ENCODE data around the gene AMIGO1.

The AMIGO1 gene

DNA sequence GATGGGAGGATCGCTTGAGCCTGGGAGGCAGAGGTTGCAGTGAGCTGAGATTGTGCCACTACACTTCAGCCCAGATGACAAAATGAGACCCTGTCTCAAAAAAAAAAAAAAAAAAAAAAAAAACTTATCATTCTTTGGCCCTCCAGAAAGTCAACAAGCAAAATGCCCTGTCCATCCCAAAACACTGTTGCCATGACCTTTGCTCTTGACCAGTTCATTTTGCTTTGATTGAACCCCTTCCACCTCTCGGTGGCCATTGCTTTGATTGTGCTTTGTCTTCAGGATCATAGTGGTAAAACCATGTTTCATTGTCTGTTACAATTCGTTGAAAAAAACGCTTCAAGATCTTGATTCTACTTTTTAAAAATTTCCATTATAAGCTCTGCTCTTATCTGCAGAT, 51.7 kb downstream of the AMIGO1 start:
- DNase-seq (ENCODE audit: low read depth in 2 of 3, low spot score in 2 of 3), result no peak

DNA sequence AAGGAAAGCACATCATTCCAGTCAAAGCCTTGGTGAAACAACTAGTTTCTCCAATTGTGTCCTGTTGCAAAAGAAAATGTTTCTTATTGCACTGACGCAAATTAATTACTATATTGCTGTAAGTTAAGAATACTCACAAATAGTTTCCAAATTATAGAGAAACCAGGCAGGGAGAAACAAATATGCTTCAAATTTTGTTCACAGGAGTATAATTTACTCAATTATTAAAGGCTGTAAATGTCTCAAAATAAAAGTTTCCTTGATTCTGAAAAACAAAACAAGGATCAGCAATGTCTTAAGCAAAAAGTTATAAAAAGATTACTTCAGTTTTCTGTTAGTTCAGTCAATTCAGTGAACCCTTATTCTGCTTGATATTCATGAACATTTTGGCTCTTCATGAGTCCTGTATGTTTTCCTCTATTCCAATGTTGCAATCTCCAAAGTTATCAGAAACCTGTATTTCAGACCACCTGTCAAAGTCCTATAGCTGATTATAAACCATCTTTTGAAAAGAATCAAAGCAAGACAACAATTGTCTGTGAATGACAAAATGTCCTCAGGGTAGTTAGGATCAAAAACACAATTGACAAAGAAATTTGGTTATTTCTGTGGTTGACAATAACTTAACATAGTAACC, 54.9 kb downstream of the AMIGO1 start:
- DNase-seq (ENCODE audit: low read depth in 2 of 3, low spot score in 2 of 3), result no peak
